H9 (cell line): Measurements from ENCODE around the gene GGNBP2. TPM values are rescaled to one million over a fixed set of nuclear protein-coding genes. Genes with fewer than 3 reads are reported as not detected.
A peak's percentile ranks its signal among the peaks of the same experiment; 100 is the strongest.

Source experiments
- DNase-seq: peaks from one replicate; pipeline ENCODE4 v3.0.0-alpha.2; 2017
- H2AFZ ChIP-seq: one replicate; pipeline ENCODE4 v1.6.1; 2013; ENCODE audit warnings: mild to moderate bottlenecking, low read length, control low read depth, moderate library complexity
- H2AK5ac ChIP-seq: 2 replicates; pipeline ENCODE4 v1.6.1; 2013; ENCODE audit warnings: low read length, control low read depth, mixed read lengths; ENCODE audit not compliant: insufficient read length
- H2BK120ac ChIP-seq: one replicate; pipeline ENCODE4 v1.6.1; 2013; ENCODE audit warnings: low read depth, mild to moderate bottlenecking, low read length, control low read depth, inconsistent platforms; ENCODE audit not compliant: poor library complexity, severe bottlenecking
- H2BK12ac ChIP-seq: 2 replicates; pipeline ENCODE4 v1.6.1; 2013; ENCODE audit warnings: low read length, control low read depth, mixed read lengths, low read depth; ENCODE audit not compliant: insufficient read length
- H2BK15ac ChIP-seq: 2 replicates; pipeline ENCODE4 v1.6.1; 2013; ENCODE audit warnings: low read depth, low read length, control low read depth
- H2BK20ac ChIP-seq: one replicate; pipeline ENCODE4 v1.6.1; 2013; ENCODE audit warnings: low read depth, mild to moderate bottlenecking, low read length, control low read depth, inconsistent platforms; ENCODE audit not compliant: poor library complexity, severe bottlenecking
- H2BK5ac ChIP-seq: 2 replicates; pipeline ENCODE4 v1.6.1; 2013; ENCODE audit warnings: low read length, control low read depth, mixed read lengths; ENCODE audit not compliant: insufficient read length
- H3K14ac ChIP-seq: 2 replicates; pipeline ENCODE4 v1.6.1; 2013; ENCODE audit warnings: low read length, control low read depth; ENCODE audit not compliant: insufficient read depth
- H3K18ac ChIP-seq: 2 replicates; pipeline ENCODE4 v1.6.1; 2013; ENCODE audit warnings: low read depth, mild to moderate bottlenecking, mixed read lengths, low read length, control low read depth; ENCODE audit not compliant: insufficient read length
- H3K23ac ChIP-seq: 2 replicates; pipeline ENCODE4 v1.6.1; 2013; ENCODE audit warnings: low read length, control low read depth, mixed read lengths, low read depth; ENCODE audit not compliant: insufficient read length
- H3K23me2 ChIP-seq: 2 replicates; pipeline ENCODE4 v1.6.1; 2013; ENCODE audit warnings: low read depth, mild to moderate bottlenecking, mixed read lengths, low read length, control low read depth; ENCODE audit not compliant: insufficient read length, poor library complexity, severe bottlenecking
- H3K27ac ChIP-seq: 2 replicates; pipeline ENCODE4 v1.5.1; 2013; ENCODE audit warnings: low read length, control low read depth, mixed read lengths, low read depth; ENCODE audit not compliant: insufficient read length
- H3K27me3 ChIP-seq: 2 replicates; pipeline ENCODE4 v1.6.1; 2013; ENCODE audit warnings: low read length, control low read depth, inconsistent platforms; ENCODE audit not compliant: insufficient read depth
- H3K4ac ChIP-seq: 2 replicates; pipeline ENCODE4 v1.6.1; 2013; ENCODE audit warnings: low read depth, mild to moderate bottlenecking, control low read depth, inconsistent platforms, low read length, moderate library complexity
- H3K4me1 ChIP-seq: 2 replicates; pipeline ENCODE4 v1.6.1; 2013; ENCODE audit warnings: low read length, control low read depth, inconsistent platforms; ENCODE audit not compliant: insufficient read depth
- H3K4me2 ChIP-seq: 2 replicates; pipeline ENCODE4 v1.6.1; 2013; ENCODE audit warnings: low read length, control low read depth, mixed read lengths; ENCODE audit not compliant: insufficient read length, insufficient read depth
- H3K56ac ChIP-seq: 2 replicates; pipeline ENCODE4 v1.6.1; 2013; ENCODE audit warnings: low read depth, mild to moderate bottlenecking, mixed read lengths, low read length, control low read depth; ENCODE audit not compliant: insufficient read length
- H3K79me1 ChIP-seq: 2 replicates; pipeline ENCODE4 v1.6.1; 2013; ENCODE audit warnings: low read depth, mild to moderate bottlenecking, moderate library complexity, low read length, control low read depth, inconsistent platforms; ENCODE audit not compliant: insufficient read depth, poor library complexity, severe bottlenecking
- H3K79me2 ChIP-seq: 2 replicates; pipeline ENCODE4 v1.6.1; 2013; ENCODE audit warnings: low read length, control low read depth, inconsistent platforms; ENCODE audit not compliant: insufficient read depth
- H3K9ac ChIP-seq: 2 replicates; pipeline ENCODE4 v1.6.1; 2013; ENCODE audit warnings: low read length, control low read depth, mixed read lengths; ENCODE audit not compliant: insufficient read length; ENCODE audit errors: extremely low read depth
- H3K9me3 ChIP-seq: one replicate; pipeline ENCODE4 v1.6.1; 2013; ENCODE audit warnings: low read depth, low read length, inconsistent platforms; ENCODE audit not compliant: control insufficient read depth
- H3T11ph ChIP-seq: one replicate; pipeline ENCODE4 v1.6.1; 2013; ENCODE audit warnings: mild to moderate bottlenecking, low read length, control low read depth, inconsistent platforms
- H4K20me1 ChIP-seq: one replicate; pipeline ENCODE4 v1.6.1; 2013; ENCODE audit not compliant: control insufficient read depth, insufficient read length, insufficient read depth
- H4K5ac ChIP-seq: 2 replicates; pipeline ENCODE4 v1.6.1; 2013; ENCODE audit warnings: low read depth, mild to moderate bottlenecking, mixed read lengths, low read length, control low read depth; ENCODE audit not compliant: insufficient read length
- H4K8ac ChIP-seq: replicated peaks from 2 replicates; pipeline ENCODE4 v1.6.1; 2013; ENCODE audit warnings: low read length, control low read depth, mixed read lengths, low read depth; ENCODE audit not compliant: insufficient read length
- H4K91ac ChIP-seq: 2 replicates; pipeline ENCODE4 v1.6.1; 2013; ENCODE audit warnings: low read depth, mild to moderate bottlenecking, moderate library complexity, mixed read lengths, low read length, control low read depth; ENCODE audit not compliant: insufficient read length
- H3K27ac Mint-ChIP-seq, 3 experiments: 2 replicates in 2 of 3; 3 replicates in 1 of 3; pipeline ENCODE4 v1.8.0; 2020 to 2021; ENCODE audit warnings: mixed read lengths in 3 of 3, mild to moderate bottlenecking in 1 of 3, moderate library complexity in 1 of 3
- H3K27me3 Mint-ChIP-seq: 2 replicates; pipeline ENCODE4 v1.8.0; 2021; ENCODE audit warnings: low read depth, mild to moderate bottlenecking, moderate library complexity, mixed read lengths
- H3K36me3 Mint-ChIP-seq, 3 experiments: 2 replicates in 2 of 3; 3 replicates in 1 of 3; pipeline ENCODE4 v1.8.0; 2020 to 2021; ENCODE audit warnings: low read depth in 3 of 3, mixed read lengths in 3 of 3; ENCODE audit not compliant: insufficient read depth in 1 of 3
- H3K4me1 Mint-ChIP-seq, 2 experiments: 2 replicates each; pipeline ENCODE4 v1.8.0; 2020; ENCODE audit warnings: mixed read lengths in 2 of 2
- H3K4me3 Mint-ChIP-seq, 2 experiments: 2 replicates in 1 of 2; 3 replicates in 1 of 2; pipeline ENCODE4 v1.8.0; 2020 to 2021; ENCODE audit warnings: mild to moderate bottlenecking in 2 of 2, mixed read lengths in 2 of 2, moderate library complexity in 1 of 2
- H3K9me3 Mint-ChIP-seq, 2 experiments: 2 replicates in 1 of 2; 3 replicates in 1 of 2; pipeline ENCODE4 v1.8.0; 2020; ENCODE audit warnings: mild to moderate bottlenecking in 2 of 2, mixed read lengths in 2 of 2, moderate library complexity in 1 of 2
- WGBS: extraction: QIAGEN DNeasy Blood & Tissue Kit; methylation state at CpG from one replicate; pipeline ENCODE4 v1.1.7; 2013; ENCODE audit warnings: missing lambda C conversion rate, low lambda C conversion rate, mixed read lengths; ENCODE audit not compliant: insufficient read length; ENCODE audit errors: extremely low coverage; 5-methylcytosine and 5-hydroxymethylcytosine counted together
- total RNA-seq: library from RNA; stranded (reverse); gene quantifications from 2 replicates; pipeline ENCODE4 v1.2.1, GENCODE V29; 2021
- TF ChIP-seq, protein P1 (sequence below): fragments of 200-600 bp; sonication (generic); conservative IDR thresholded peaks from 3 replicates; pipeline ENCODE4 v1.8.0; 2021; ENCODE audit warnings: antibody characterized with exemption, mild to moderate bottlenecking

GGNBP2 gene
- total RNA-seq, 1 experiment from 2014 or later = 52.8 TPM

GRCh38 chr17:36613155-36613554 is 68.4 kb downstream of the GGNBP2 start:
- Histone ChIP-seq H3K27ac (no peak overlapping the region), H3T11ph (no peak overlapping the region), H4K20me1 (no peaks in the 10 kb centered on the region), H3K9ac (no peak overlapping the region), H2BK12ac (no peak overlapping the region), H2BK20ac (no peak overlapping the region), H3K9me3 (no peaks in the 10 kb centered on the region), H3K27me3 (no peaks in the 10 kb centered on the region), H2BK15ac (no peak overlapping the region), H4K5ac (no peak overlapping the region), H3K4me2 (no peak overlapping the region), H4K91ac (no peak overlapping the region), H2AFZ (no peak overlapping the region), H3K56ac (no peak overlapping the region), H2AK5ac (no peak overlapping the region), H4K8ac (no peak overlapping the region), H3K23me2 (no peaks in the 10 kb centered on the region), H3K14ac (no peak overlapping the region), H2BK5ac (no peak overlapping the region), H2BK120ac (no peak overlapping the region), H3K79me1 (no peaks in the 10 kb centered on the region), H3K18ac (no peak overlapping the region), H3K79me2 (no peaks in the 10 kb centered on the region), H3K4ac (no peak overlapping the region), H3K4me1 (peaks cover 8% of the 10 kb centered on the region; the same call in 1 of the 2 replicates), H3K23ac (no peak overlapping the region)
- H3K9me3 Mint-ChIP-seq = peaks cover 0 to 3% of the 10 kb centered on the region in 2 experiments; a peak in 1 of 5 replicates
- H3K27me3 Mint-ChIP-seq = no peaks in the 10 kb centered on the region
- peaks cover 3 to 9% (median 4%) of the 10 kb centered on the region in 3 experiments; a peak in 5 of 7 replicates for H3K36me3 Mint-ChIP-seq
- WGBS = no CpG with 5 or more reads among the region's 4 CpGs
- H3K4me1 Mint-ChIP-seq = peaks cover 43 to 55% of the 10 kb centered on the region in 2 experiments
- H3K27ac Mint-ChIP-seq = peak overlapping the region in 2 of 3 experiments; percentile 34 to 92; a peak in 3 of 7 replicates
- H3K4me3 Mint-ChIP-seq = peak overlapping the region in 1 of 2 experiments; percentile 60; a peak in 2 of 5 replicates
- no peak for DNase-seq
- TF ChIP-seq, protein P1, sequence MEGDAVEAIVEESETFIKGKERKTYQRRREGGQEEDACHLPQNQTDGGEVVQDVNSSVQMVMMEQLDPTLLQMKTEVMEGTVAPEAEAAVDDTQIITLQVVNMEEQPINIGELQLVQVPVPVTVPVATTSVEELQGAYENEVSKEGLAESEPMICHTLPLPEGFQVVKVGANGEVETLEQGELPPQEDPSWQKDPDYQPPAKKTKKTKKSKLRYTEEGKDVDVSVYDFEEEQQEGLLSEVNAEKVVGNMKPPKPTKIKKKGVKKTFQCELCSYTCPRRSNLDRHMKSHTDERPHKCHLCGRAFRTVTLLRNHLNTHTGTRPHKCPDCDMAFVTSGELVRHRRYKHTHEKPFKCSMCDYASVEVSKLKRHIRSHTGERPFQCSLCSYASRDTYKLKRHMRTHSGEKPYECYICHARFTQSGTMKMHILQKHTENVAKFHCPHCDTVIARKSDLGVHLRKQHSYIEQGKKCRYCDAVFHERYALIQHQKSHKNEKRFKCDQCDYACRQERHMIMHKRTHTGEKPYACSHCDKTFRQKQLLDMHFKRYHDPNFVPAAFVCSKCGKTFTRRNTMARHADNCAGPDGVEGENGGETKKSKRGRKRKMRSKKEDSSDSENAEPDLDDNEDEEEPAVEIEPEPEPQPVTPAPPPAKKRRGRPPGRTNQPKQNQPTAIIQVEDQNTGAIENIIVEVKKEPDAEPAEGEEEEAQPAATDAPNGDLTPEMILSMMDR = no peak
